RWPE2 (cell line): ENCODE results near the gene CACNA1D.

Experiments
- ATAC-seq: fragments of 200-7000 bp; cut with Tn5 transposase; 3 replicates; pipeline ENCODE4 v1.9.1; 2021; ENCODE audit warnings: low read depth
- DNase-seq: peaks from one replicate; pipeline ENCODE4 v3.0.0-alpha.2; 2020; ENCODE audit warnings: low spot score
- H3K27ac ChIP-seq: fragments of 450-650 bp; 2 replicates; pipeline ENCODE4 v1.5.1; 2017; ENCODE audit warnings: mild to moderate bottlenecking; ENCODE audit not compliant: poor library complexity, severe bottlenecking
- H3K27me3 ChIP-seq: fragments of 250-450 bp; sonication (Bioruptor Pico); 2 replicates; pipeline ENCODE4 v1.5.1; 2021; ENCODE audit warnings: mild to moderate bottlenecking, moderate library complexity; ENCODE audit not compliant: insufficient read depth, poor library complexity, severe bottlenecking
- H3K36me3 ChIP-seq: fragments of 250-450 bp; sonication (Bioruptor Pico); 2 replicates; pipeline ENCODE4 v1.5.1; 2020; ENCODE audit warnings: low read depth, mild to moderate bottlenecking, moderate library complexity
- H3K4me1 ChIP-seq: fragments of 250-450 bp; sonication (Bioruptor Pico); 2 replicates; pipeline ENCODE4 v1.5.1; 2021; ENCODE audit warnings: mild to moderate bottlenecking, moderate library complexity; ENCODE audit not compliant: insufficient read depth, poor library complexity, severe bottlenecking
- H3K4me3 ChIP-seq: fragments of 250-450 bp; sonication (Bioruptor Pico); 2 replicates; pipeline ENCODE4 v1.5.1; 2021; ENCODE audit warnings: mild to moderate bottlenecking, moderate library complexity; ENCODE audit not compliant: severe bottlenecking
- H3K9me3 ChIP-seq: fragments of 250-450 bp; sonication (Bioruptor Pico); 2 replicates; pipeline ENCODE4 v1.5.1; 2021; ENCODE audit warnings: mild to moderate bottlenecking, moderate library complexity; ENCODE audit not compliant: severe bottlenecking
- TF ChIP-seq, protein P1 (sequence below): fragments of 450-650 bp; IDR thresholded peaks from one replicate; pipeline ENCODE4 v1.5.1; 2017; ENCODE audit warnings: mild to moderate bottlenecking, moderate library complexity; ENCODE audit not compliant: poor library complexity, severe bottlenecking

CACNA1D gene

GRCh38 chr3:53773611-53774368, 279.4 kb downstream of the CACNA1D start:
- no peaks in the 10 kb centered on the region for H3K27me3 ChIP-seq
- H3K9me3 ChIP-seq: no peaks in the 10 kb centered on the region
- no peak overlapping the region for H3K27ac ChIP-seq
- no peak overlapping the region for H3K4me3 ChIP-seq
- no peaks in the 10 kb centered on the region for H3K36me3 ChIP-seq
- DNase-seq: no peak
- 0 out of 3 replicates have a peak, but pooled peaks have one; percentile 35 for ATAC-seq
- no peaks in the 10 kb centered on the region for H3K4me1 ChIP-seq
- TF ChIP-seq, protein P1, sequence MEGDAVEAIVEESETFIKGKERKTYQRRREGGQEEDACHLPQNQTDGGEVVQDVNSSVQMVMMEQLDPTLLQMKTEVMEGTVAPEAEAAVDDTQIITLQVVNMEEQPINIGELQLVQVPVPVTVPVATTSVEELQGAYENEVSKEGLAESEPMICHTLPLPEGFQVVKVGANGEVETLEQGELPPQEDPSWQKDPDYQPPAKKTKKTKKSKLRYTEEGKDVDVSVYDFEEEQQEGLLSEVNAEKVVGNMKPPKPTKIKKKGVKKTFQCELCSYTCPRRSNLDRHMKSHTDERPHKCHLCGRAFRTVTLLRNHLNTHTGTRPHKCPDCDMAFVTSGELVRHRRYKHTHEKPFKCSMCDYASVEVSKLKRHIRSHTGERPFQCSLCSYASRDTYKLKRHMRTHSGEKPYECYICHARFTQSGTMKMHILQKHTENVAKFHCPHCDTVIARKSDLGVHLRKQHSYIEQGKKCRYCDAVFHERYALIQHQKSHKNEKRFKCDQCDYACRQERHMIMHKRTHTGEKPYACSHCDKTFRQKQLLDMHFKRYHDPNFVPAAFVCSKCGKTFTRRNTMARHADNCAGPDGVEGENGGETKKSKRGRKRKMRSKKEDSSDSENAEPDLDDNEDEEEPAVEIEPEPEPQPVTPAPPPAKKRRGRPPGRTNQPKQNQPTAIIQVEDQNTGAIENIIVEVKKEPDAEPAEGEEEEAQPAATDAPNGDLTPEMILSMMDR: no peak

DNA sequence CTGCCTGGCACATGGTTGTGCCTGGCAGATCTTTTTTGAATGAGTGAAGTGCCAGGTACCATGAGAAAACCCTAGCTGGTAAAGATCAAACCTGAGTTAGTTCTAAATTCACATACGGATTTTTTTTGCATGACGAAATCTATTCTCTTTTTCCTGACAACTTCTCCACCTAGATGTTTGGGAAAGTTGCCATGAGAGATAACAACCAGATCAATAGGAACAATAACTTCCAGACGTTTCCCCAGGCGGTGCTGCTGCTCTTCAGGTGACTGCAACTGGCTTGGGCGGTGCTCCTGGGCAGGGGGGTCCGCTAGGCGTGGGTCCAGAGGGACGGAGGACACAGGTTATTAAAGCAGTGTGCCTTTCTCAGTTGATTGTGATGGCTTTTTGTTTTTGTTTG, 280.0 kb downstream of the CACNA1D start:
- ATAC-seq: no peak
- H3K27ac ChIP-seq: no peak overlapping the region
- no peaks in the 10 kb centered on the region for H3K27me3 ChIP-seq
- H3K4me1 ChIP-seq: no peaks in the 10 kb centered on the region
- no peaks in the 10 kb centered on the region for H3K9me3 ChIP-seq
- TF ChIP-seq, protein P1: no peak
- H3K4me3 ChIP-seq: no peak overlapping the region
- DNase-seq: no peak
- H3K36me3 ChIP-seq: no peaks in the 10 kb centered on the region

GRCh38 chr3:53775018-53775417, 280.6 kb downstream of the CACNA1D start:
- DNase-seq (no peak), ATAC-seq (no peak)
- H3K27me3 ChIP-seq: no peaks in the 10 kb centered on the region
- TF ChIP-seq, protein P1: no peak
- no peaks in the 10 kb centered on the region for H3K4me1 ChIP-seq
- no peaks in the 10 kb centered on the region for H3K9me3 ChIP-seq
- no peak overlapping the region for H3K27ac ChIP-seq
- H3K4me3 ChIP-seq: no peak overlapping the region
- H3K36me3 ChIP-seq: no peaks in the 10 kb centered on the region

DNA sequence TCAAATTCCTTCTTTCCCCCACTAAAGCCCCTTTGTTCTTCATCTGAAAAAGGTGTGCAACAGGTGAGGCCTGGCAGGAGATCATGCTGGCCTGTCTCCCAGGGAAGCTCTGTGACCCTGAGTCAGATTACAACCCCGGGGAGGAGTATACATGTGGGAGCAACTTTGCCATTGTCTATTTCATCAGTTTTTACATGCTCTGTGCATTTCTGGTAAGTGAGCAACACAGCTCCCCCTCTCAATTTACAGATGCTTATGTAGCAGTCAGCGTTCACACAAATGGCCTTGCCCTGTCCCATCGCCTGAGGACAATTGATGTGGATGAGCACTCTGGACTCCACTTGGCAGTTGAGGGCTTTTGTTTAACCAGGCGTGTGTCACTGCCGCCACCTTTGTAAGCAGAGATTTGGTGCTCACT, 281.4 kb downstream of the CACNA1D start:
- H3K4me3 ChIP-seq: no peak overlapping the region
- DNase-seq (no peak), ATAC-seq (peak; percentile 73)
- no peaks in the 10 kb centered on the region for H3K9me3 ChIP-seq
- TF ChIP-seq, protein P1: no peak
- no peaks in the 10 kb centered on the region for H3K36me3 ChIP-seq
- H3K27me3 ChIP-seq: no peaks in the 10 kb centered on the region
- H3K27ac ChIP-seq: no peak overlapping the region
- H3K4me1 ChIP-seq: no peaks in the 10 kb centered on the region

DNA sequence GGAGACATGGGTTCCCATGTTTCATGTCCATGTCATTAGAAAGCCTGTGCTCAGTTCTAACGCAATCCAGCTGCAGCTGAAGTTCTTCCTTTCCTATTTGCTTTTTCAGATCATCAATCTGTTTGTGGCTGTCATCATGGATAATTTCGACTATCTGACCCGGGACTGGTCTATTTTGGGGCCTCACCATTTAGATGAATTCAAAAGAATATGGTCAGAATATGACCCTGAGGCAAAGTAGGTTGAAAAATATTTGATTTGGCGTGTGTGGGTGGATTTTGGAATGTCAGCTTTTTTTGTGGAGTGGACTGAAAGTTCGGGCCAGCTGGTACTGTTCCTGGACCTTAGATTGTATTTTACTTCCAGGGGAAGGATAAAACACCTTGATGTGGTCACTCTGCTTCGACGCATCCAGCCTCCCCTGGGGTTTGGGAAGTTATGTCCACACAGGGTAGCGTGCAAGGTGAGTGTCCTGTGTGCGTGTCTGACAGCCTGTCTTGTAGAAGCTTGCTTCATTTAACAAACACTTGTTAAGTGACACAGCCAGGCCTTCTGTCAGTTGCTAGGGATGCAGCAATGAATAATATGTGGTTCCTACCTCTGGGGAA, 282.2 kb downstream of the CACNA1D start:
- no peak overlapping the region for H3K4me3 ChIP-seq
- no peaks in the 10 kb centered on the region for H3K9me3 ChIP-seq
- H3K36me3 ChIP-seq: no peaks in the 10 kb centered on the region
- no peak overlapping the region for H3K27ac ChIP-seq
- H3K4me1 ChIP-seq: no peaks in the 10 kb centered on the region
- no peaks in the 10 kb centered on the region for H3K27me3 ChIP-seq
- DNase-seq (no peak), ATAC-seq (no peak)
- TF ChIP-seq, protein P1: no peak
